ENCODE results near the gene HASPIN. TPM values are rescaled to one million over a fixed set of nuclear protein-coding genes. Genes with fewer than 3 reads are reported as not detected.

The HASPIN gene
- total RNA-seq, 1 experiment from 2014 or later: 30.0 TPM

GRCh38 chr17:3693141-3693540 lies 30.6 kb upstream of the HASPIN start:
- peaks cover 14% of the 10 kb centered on the region for H3K4me1 Mint-ChIP-seq
- H3K36me3 Mint-ChIP-seq: no peaks in the 10 kb centered on the region
- TF ChIP-seq TCF7 (CRISPR knock-in tag; IDR thresholded peaks at IDR 0.05; ENCODE audit: low read depth) (no peak), NR1H2 (CRISPR knock-in tag; IDR thresholded peaks at IDR 0.05) (no peak), SOX15 (CRISPR knock-in tag; IDR thresholded peaks at IDR 0.05) (no peak), ZNF138 (CRISPR knock-in tag; conservative IDR thresholded peaks at IDR 0.05) (no peak), HMGXB4 (CRISPR knock-in tag; IDR thresholded peaks at IDR 0.05) (no peak), ZNF671 (CRISPR knock-in tag; IDR thresholded peaks at IDR 0.05) (no peak)
- TF ChIP-seq, protein P1, sequence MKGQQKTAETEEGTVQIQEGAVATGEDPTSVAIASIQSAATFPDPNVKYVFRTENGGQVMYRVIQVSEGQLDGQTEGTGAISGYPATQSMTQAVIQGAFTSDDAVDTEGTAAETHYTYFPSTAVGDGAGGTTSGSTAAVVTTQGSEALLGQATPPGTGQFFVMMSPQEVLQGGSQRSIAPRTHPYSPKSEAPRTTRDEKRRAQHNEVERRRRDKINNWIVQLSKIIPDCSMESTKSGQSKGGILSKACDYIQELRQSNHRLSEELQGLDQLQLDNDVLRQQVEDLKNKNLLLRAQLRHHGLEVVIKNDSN (CRISPR knock-in tag; IDR thresholded peaks at IDR 0.05): no peak
- H3K4me3 Mint-ChIP-seq: no peak overlapping the region
- peaks cover 31% of the 10 kb centered on the region for H3K27me3 Mint-ChIP-seq (ENCODE audit: low read depth)
- 0 out of 2 replicates have a peak, but pooled peaks cover 4% of the 10 kb centered on the region for H3K9me3 Mint-ChIP-seq
- CTCF ChIA-PET: no interaction called here
- H3K27ac Mint-ChIP-seq: no peak overlapping the region
- DNase-seq (ENCODE audit: low spot score): no peak
- no peak for ATAC-seq
- POLR2A ChIA-PET: no interaction called here

DNA sequence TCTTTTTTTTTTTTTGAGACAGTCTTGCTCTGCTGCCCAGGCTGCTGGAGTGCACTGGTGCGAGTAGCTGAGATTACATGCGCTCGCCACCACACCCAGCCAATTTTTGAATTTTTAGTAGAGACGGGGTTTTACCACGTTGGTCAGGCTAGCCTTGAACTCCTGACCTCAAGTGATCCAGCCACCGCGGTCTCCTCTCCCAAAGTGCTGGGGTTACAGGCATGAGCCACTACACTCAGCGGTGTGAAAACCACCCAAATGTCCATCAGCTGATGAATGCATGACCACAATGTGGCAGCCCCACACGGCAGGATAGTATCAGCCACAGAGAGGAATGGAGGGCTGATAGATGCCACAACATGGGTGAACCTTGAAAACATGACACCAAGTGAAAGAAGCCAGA lies 29.9 kb upstream of the HASPIN start:
- H3K4me3 Mint-ChIP-seq: no peak overlapping the region
- no peaks in the 10 kb centered on the region for H3K36me3 Mint-ChIP-seq
- 0 out of 2 replicates have a peak, but pooled peaks cover 7% of the 10 kb centered on the region for H3K9me3 Mint-ChIP-seq
- POLR2A ChIA-PET: no interaction called here
- H3K27me3 Mint-ChIP-seq (ENCODE audit: low read depth): peaks cover 35% of the 10 kb centered on the region
- ATAC-seq (no peak), DNase-seq (ENCODE audit: low spot score) (no peak)
- H3K27ac Mint-ChIP-seq: no peak overlapping the region
- CTCF ChIA-PET: interaction anchor here (5.0 kb wide), 1 partner anchor 11 kb away, joined by 85 read pairs; no protein-coding TSS in a partner anchor
- H3K4me1 Mint-ChIP-seq: peaks cover 10% of the 10 kb centered on the region
- TF ChIP-seq ZNF512 (CRISPR knock-in tag; IDR thresholded peaks at IDR 0.05; ENCODE audit: borderline replicate concordance) (no peak), NR3C1 (CRISPR knock-in tag; conservative IDR thresholded peaks at IDR 0.05; ENCODE audit: low read depth) (no peak), ZNF425 (CRISPR knock-in tag; conservative IDR thresholded peaks at IDR 0.05) (no peak), NR2C2 (CRISPR knock-in tag; IDR thresholded peaks at IDR 0.05) (no peak), RORB (CRISPR knock-in tag; IDR thresholded peaks at IDR 0.05) (no peak), ETV6 (CRISPR knock-in tag; IDR thresholded peaks at IDR 0.05) (no peak), TEAD4 (CRISPR knock-in tag; IDR thresholded peaks at IDR 0.05) (no peak), EMX1 (CRISPR knock-in tag; IDR thresholded peaks at IDR 0.05) (no peak), ZNF281 (CRISPR knock-in tag; IDR thresholded peaks at IDR 0.05) (no peak), GRHL2 (CRISPR knock-in tag; IDR thresholded peaks at IDR 0.05; ENCODE audit: insufficient replicate concordance, severe bottlenecking) (no peak)
- TF ChIP-seq, protein P2, sequence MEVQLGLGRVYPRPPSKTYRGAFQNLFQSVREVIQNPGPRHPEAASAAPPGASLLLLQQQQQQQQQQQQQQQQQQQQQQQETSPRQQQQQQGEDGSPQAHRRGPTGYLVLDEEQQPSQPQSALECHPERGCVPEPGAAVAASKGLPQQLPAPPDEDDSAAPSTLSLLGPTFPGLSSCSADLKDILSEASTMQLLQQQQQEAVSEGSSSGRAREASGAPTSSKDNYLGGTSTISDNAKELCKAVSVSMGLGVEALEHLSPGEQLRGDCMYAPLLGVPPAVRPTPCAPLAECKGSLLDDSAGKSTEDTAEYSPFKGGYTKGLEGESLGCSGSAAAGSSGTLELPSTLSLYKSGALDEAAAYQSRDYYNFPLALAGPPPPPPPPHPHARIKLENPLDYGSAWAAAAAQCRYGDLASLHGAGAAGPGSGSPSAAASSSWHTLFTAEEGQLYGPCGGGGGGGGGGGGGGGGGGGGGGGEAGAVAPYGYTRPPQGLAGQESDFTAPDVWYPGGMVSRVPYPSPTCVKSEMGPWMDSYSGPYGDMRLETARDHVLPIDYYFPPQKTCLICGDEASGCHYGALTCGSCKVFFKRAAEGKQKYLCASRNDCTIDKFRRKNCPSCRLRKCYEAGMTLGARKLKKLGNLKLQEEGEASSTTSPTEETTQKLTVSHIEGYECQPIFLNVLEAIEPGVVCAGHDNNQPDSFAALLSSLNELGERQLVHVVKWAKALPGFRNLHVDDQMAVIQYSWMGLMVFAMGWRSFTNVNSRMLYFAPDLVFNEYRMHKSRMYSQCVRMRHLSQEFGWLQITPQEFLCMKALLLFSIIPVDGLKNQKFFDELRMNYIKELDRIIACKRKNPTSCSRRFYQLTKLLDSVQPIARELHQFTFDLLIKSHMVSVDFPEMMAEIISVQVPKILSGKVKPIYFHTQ (CRISPR knock-in tag; IDR thresholded peaks at IDR 0.05): no peak
- TF ChIP-seq, protein P1 (CRISPR knock-in tag; IDR thresholded peaks at IDR 0.05): no peak

Measured in WTC11 (cell line).